Testis (tissue), 2 donors: ENCODE results near the gene DPH2.

Source experiments
- CTCF ChIP-seq, 3 experiments: fragments of 450-650 bp in 2 of 3; fragments of 200-600 bp in 1 of 3; sonication (generic) in 1 of 3; IDR thresholded peaks; one replicate each; pipeline ENCODE4 v1.5.1; 2016 to 2019; ENCODE audit warnings: antibody characterized with exemption in 3 of 3, mild to moderate bottlenecking in 2 of 3, moderate library complexity in 1 of 3
- POLR2A ChIP-seq: fragments of 450-650 bp; IDR thresholded peaks from one replicate; pipeline ENCODE4 v1.6.1; 2017; ENCODE audit warnings: antibody characterized with exemption, mild to moderate bottlenecking, moderate library complexity

GRCh38 chr1:43995984-43996732 lies 26.3 kb downstream of the DPH2 start:
- TF ChIP-seq POLR2A, result no peak
- no peak for TF ChIP-seq CTCF (IDR thresholded peaks at IDR 0.05)
